ENCODE data around the gene MMP24OS. TPM values are rescaled to one million over a fixed set of nuclear protein-coding genes. Genes with fewer than 3 reads are reported as not detected.

MMP24OS gene
- total and polyA plus RNA-seq, 2 of the 4 experiments (the other 2 are of a cell fraction): 5.9 to 64.9 TPM

DNA sequence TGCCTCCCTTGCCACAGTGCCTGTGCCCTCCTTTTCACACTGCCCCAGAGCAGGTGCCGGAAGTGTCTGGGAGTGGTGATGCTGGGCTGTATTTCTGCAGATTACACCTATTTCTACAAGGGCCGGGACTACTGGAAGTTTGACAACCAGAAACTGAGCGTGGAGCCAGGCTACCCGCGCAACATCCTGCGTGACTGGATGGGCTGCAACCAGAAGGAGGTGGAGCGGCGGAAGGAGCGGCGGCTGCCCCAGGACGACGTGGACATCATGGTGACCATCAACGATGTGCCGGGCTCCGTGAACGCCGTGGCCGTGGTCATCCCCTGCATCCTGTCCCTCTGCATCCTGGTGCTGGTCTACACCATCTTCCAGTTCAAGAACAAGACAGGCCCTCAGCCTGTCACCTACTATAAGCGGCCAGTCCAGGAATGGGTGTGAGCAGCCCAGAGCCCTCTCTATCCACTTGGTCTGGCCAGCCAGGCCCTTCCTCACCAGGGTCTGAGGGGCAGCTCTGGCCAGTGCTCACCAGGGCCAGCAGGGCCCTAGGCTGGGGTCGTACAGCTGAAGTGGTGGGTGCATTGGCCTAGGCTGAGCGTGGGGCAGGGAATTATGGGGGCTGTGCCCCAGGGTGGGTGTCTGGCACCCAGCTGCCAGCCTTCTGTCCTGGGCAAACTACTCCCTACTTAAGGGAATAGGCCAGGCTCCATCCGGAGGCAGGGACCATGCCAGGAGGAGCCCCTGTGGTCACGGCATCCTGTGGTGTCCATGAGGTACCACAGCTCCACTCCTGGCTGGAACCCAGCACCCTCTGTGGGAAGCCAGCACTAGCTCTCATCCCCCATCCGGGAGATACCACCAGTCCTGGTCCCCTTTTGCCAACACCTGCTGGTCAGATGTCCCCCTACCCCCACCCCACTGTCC lies 3.5 kb downstream of the MMP24OS start:
- POLR2A ChIA-PET (ENCODE audit: unreplicated experiment): no interaction called here
- H4K20me1 ChIP-seq (ENCODE audit: insufficient read depth, low read length): peaks cover under 1% of the 10 kb centered on the region
- H3K27me3 ChIP-seq (ENCODE audit: control insufficient read depth, insufficient read depth, low read length): no peaks in the 10 kb centered on the region
- H3K9me3 ChIP-seq (ENCODE audit: control insufficient read depth, insufficient read depth, low read length): no peaks in the 10 kb centered on the region
- no peak overlapping the region for H3K23ac ChIP-seq (ENCODE audit: low read depth, low read length)
- H2BK20ac ChIP-seq (ENCODE audit: low read depth, low read length): no peak overlapping the region
- H3K56ac ChIP-seq (ENCODE audit: extremely low read depth, insufficient read depth, low read length): no peak overlapping the region
- H2BK15ac ChIP-seq (ENCODE audit: low read depth, low read length): no peak overlapping the region
- H2AK5ac ChIP-seq (ENCODE audit: low read depth, low read length): no peak overlapping the region
- no peak overlapping the region for H2AFZ ChIP-seq (replicated peaks; ENCODE audit: low read length, poor library complexity)
- no peak overlapping the region for H3K4me3 ChIP-seq (ENCODE audit: insufficient read depth, low read depth, low read length)
- no peak overlapping the region for H3K18ac ChIP-seq (ENCODE audit: low read depth, low read length)
- BruUV-seq (replicated peaks): no TSS peak
- DNase-seq (no peak), ATAC-seq (ENCODE audit: low read depth) (no peak)
- no peak overlapping the region for H2BK5ac ChIP-seq (ENCODE audit: low read depth, low read length, poor library complexity, severe bottlenecking)
- H4K91ac ChIP-seq (ENCODE audit: insufficient read depth, low read depth, low read length): no peak overlapping the region
- H3K79me1 ChIP-seq (ENCODE audit: low read depth in 1 of 2, low read length in 2 of 2): peaks cover 24 to 55% of the 10 kb centered on the region in 2 experiments
- no peak overlapping the region for H3K14ac ChIP-seq (replicated peaks; ENCODE audit: low read depth, low read length)
- H3K9me1 ChIP-seq (ENCODE audit: insufficient read depth, low read length): peaks cover 6% of the 10 kb centered on the region; the same call in 1 of the 2 replicates
- in situ Hi-C loops (cut with MboI; ENCODE audit: low sequenced_read_pairs): loop anchor here (25.0 kb wide), 1 partner anchor 412 kb away; the partner anchor contains the start of gene GGT7
- WGBS, 2 experiments (ENCODE audit: extremely low coverage in 2 of 2, insufficient read length in 1 of 2): 93% methylated on average over 3 of the region's 24 CpGs; no CpG with 5 or more reads in 1 of the 2 experiments
- H2AK9ac ChIP-seq (replicated peaks; ENCODE audit: low read depth, low read length, poor library complexity): no peak overlapping the region
- H4K8ac ChIP-seq (ENCODE audit: low read depth in 2 of 2, low read length in 2 of 2): no peak overlapping the region
- H4K5ac ChIP-seq (ENCODE audit: low read depth, low read length): no peak overlapping the region
- H3K9ac ChIP-seq (ENCODE audit: low read depth, low read length): no peak overlapping the region
- no peak overlapping the region for H3K4ac ChIP-seq (ENCODE audit: low read depth, low read length)
- peaks cover 6% of the 10 kb centered on the region for H3K4me1 ChIP-seq (ENCODE audit: control insufficient read depth, insufficient read depth, low read length)
- no peak overlapping the region for H3K4me2 ChIP-seq (ENCODE audit: low read depth, low read length)
- H2BK120ac ChIP-seq (ENCODE audit: low read depth, low read length): no peak overlapping the region
- H3K36me3 ChIP-seq (ENCODE audit: control insufficient read depth, insufficient read depth, low read length): peaks cover 46% of the 10 kb centered on the region
- intact Hi-C loops (cut with micrococcal nuclease): loop anchor here (10.0 kb wide), 2 partner anchors 160 to 400 kb away; partner anchors contain the start of genes ACSS2, GDF5 and GGT7
- CTCF ChIA-PET: no interaction called here
- dilution Hi-C loops (cut with HindIII; ENCODE audit: low sequenced_read_pairs, unreplicated experiment): no loop called here
- H3K27ac ChIP-seq (ENCODE audit: insufficient read depth, low read length): no peak overlapping the region
- TF ChIP-seq MXI1 (IDR thresholded peaks at IDR 0.05; ENCODE audit: borderline replicate concordance, low read depth, low read length) (no peak), RAD21 (IDR thresholded peaks at IDR 0.05; ENCODE audit: low read length) (no peak), NFE2L2 (IDR thresholded peaks at IDR 0.05; ENCODE audit: low read depth, low read length) (no peak), MAZ (IDR thresholded peaks at IDR 0.05; ENCODE audit: borderline replicate concordance, low read depth, low read length) (no peak), MAFK (IDR thresholded peaks at IDR 0.05; ENCODE audit: low read depth, low read length) (no peak), RFX5 (IDR thresholded peaks at IDR 0.05; ENCODE audit: low read depth, low read length) (no peak), BHLHE40 (IDR thresholded peaks at IDR 0.05; ENCODE audit: low read depth, low read length) (no peak), CEBPB (IDR thresholded peaks at IDR 0.05; ENCODE audit: low read depth, low read length) (no peak), RCOR1 (IDR thresholded peaks at IDR 0.05; ENCODE audit: insufficient replicate concordance, low read length) (no peak), SMC3 (IDR thresholded peaks at IDR 0.05; ENCODE audit: low read depth, low read length) (no peak), POLR2A (IDR thresholded peaks at IDR 0.05; ENCODE audit: low read depth, low read length) (no peak), FOS (IDR thresholded peaks at IDR 0.05; ENCODE audit: low read depth, low read length) (no peak), CHD1 (IDR thresholded peaks at IDR 0.05; ENCODE audit: low read depth, low read length) (no peak)
- TF ChIP-seq, protein P1, sequence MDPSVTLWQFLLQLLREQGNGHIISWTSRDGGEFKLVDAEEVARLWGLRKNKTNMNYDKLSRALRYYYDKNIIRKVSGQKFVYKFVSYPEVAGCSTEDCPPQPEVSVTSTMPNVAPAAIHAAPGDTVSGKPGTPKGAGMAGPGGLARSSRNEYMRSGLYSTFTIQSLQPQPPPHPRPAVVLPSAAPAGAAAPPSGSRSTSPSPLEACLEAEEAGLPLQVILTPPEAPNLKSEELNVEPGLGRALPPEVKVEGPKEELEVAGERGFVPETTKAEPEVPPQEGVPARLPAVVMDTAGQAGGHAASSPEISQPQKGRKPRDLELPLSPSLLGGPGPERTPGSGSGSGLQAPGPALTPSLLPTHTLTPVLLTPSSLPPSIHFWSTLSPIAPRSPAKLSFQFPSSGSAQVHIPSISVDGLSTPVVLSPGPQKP (IDR thresholded peaks at IDR 0.05; ENCODE audit: borderline replicate concordance, low read depth, low read length): no peak
- TF ChIP-seq, protein P2, sequence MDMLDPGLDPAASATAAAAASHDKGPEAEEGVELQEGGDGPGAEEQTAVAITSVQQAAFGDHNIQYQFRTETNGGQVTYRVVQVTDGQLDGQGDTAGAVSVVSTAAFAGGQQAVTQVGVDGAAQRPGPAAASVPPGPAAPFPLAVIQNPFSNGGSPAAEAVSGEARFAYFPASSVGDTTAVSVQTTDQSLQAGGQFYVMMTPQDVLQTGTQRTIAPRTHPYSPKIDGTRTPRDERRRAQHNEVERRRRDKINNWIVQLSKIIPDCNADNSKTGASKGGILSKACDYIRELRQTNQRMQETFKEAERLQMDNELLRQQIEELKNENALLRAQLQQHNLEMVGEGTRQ (IDR thresholded peaks at IDR 0.05; ENCODE audit: low read depth, low read length): no peak
